ENCODE data around the gene CEACAM5.

The CEACAM5 gene

GRCh38 chr19:41708481-41708880 is at the start of gene CEACAM5:
CEACAM5 (plus strand) TSS chr19:41708626; CDS start chr19:41708732, 106 bp downstream.
- DNase-seq (ENCODE audit: low read depth in 2 of 2) = no peak

- no peak for DNase-seq (ENCODE audit: low read depth in 2 of 2)
Measured at GRCh38 chr19:41666075-41666474, 42.4 kb upstream of the CEACAM5 start.

GRCh38 chr19:41668315-41668714 is 40.1 kb upstream of the CEACAM5 start:
- no peak for DNase-seq (ENCODE audit: low read depth in 2 of 2)

- DNase-seq (ENCODE audit: low read depth in 2 of 2) = no peak
Measured at GRCh38 chr19:41670755-41671154, 37.7 kb upstream of the CEACAM5 start.

GRCh38 chr19:41671486-41671885 is 36.9 kb upstream of the CEACAM5 start:
- no peak for DNase-seq (ENCODE audit: low read depth in 2 of 2)

GRCh38 chr19:41682437-41682836 is 26.0 kb upstream of the CEACAM5 start:
- DNase-seq (ENCODE audit: low read depth in 2 of 2) = no peak

GRCh38 chr19:41687419-41687818 is 21.0 kb upstream of the CEACAM5 start:
- no peak for DNase-seq (ENCODE audit: low read depth in 2 of 2)

- no peak for DNase-seq (ENCODE audit: low read depth in 2 of 2)
Measured at GRCh38 chr19:41688098-41688497, 20.3 kb upstream of the CEACAM5 start, which contains the start of gene CEACAM7. CEACAM7 (minus strand) TSS chr19:41688270; CDS start chr19:41688165, 105 bp downstream.

GRCh38 chr19:41688687-41689086 is 19.7 kb upstream of the CEACAM5 start:
- no peak for DNase-seq (ENCODE audit: low read depth in 2 of 2)

- DNase-seq (ENCODE audit: low read depth in 2 of 2) = no peak
Measured at GRCh38 chr19:41689993-41690800, 18.2 kb upstream of the CEACAM5 start.

- no peak for DNase-seq (ENCODE audit: low read depth in 2 of 2)
Measured at GRCh38 chr19:41690801-41691065, 17.7 kb upstream of the CEACAM5 start.

- DNase-seq (ENCODE audit: low read depth in 2 of 2) = no peak
Measured at GRCh38 chr19:41691268-41691970, 17.0 kb upstream of the CEACAM5 start.

GRCh38 chr19:41694196-41694595 is 14.2 kb upstream of the CEACAM5 start:
- DNase-seq (ENCODE audit: low read depth in 2 of 2) = no peak

- DNase-seq (ENCODE audit: low read depth in 2 of 2) = no peak
Measured at GRCh38 chr19:41694831-41695635, 13.4 kb upstream of the CEACAM5 start.

- no peak for DNase-seq (ENCODE audit: low read depth in 2 of 2)
Measured at GRCh38 chr19:41695745-41696144, 12.7 kb upstream of the CEACAM5 start.

- no peak for DNase-seq (ENCODE audit: low read depth in 2 of 2)
Measured at GRCh38 chr19:41696402-41697197, 11.8 kb upstream of the CEACAM5 start.

- no peak for DNase-seq (ENCODE audit: low read depth in 2 of 2)
Measured at GRCh38 chr19:41697198-41697855, 11.1 kb upstream of the CEACAM5 start.

GRCh38 chr19:41698746-41699230 is 9.6 kb upstream of the CEACAM5 start:
- DNase-seq (ENCODE audit: low read depth in 2 of 2) = no peak

- DNase-seq (ENCODE audit: low read depth in 2 of 2) = no peak
Measured at GRCh38 chr19:41699231-41699967, 9.0 kb upstream of the CEACAM5 start.

- DNase-seq (ENCODE audit: low read depth in 2 of 2) = no peak
Measured at GRCh38 chr19:41699968-41700323, 8.5 kb upstream of the CEACAM5 start.

Measured in stimulated activated CD8-positive, alpha-beta memory T cell treated with anti-CD3 and anti-CD28 coated beads, Interleukin-15, amount 100 ng/mL, for 4 hours (primary cell).